SHP77 treated with DMSO at 0.1 percent for 48 hours (cell line): ENCODE results near the gene STK32A.

Experiments used
- DNase-seq: peaks from one replicate; lab custom pipeline; 2025; lab: John Stamatoyannopoulos, UW

The STK32A gene

GRCh38 chr5:147259837-147260236 is 25.0 kb downstream of the STK32A start:
- DNase-seq: no peak

GRCh38 chr5:147267082-147267832 is 32.4 kb downstream of the STK32A start:
- DNase-seq: no peak

- DNase-seq: no peak
Measured at GRCh38 chr5:147276497-147276896, 41.7 kb downstream of the STK32A start.

GRCh38 chr5:147286296-147286695 is 51.5 kb downstream of the STK32A start:
- DNase-seq: no peak

- no peak for DNase-seq
Measured at GRCh38 chr5:147287110-147287509, 52.3 kb downstream of the STK32A start.

GRCh38 chr5:147290261-147290660 is 55.4 kb downstream of the STK32A start:
- DNase-seq: peak; percentile 79

GRCh38 chr5:147303251-147303650 is 68.4 kb downstream of the STK32A start:
- DNase-seq: no peak

- no peak for DNase-seq
Measured at GRCh38 chr5:147303976-147304375, 69.2 kb downstream of the STK32A start.

- DNase-seq: no peak
Measured at GRCh38 chr5:147305147-147305546, 70.3 kb downstream of the STK32A start.

GRCh38 chr5:147306351-147306750 is 71.5 kb downstream of the STK32A start:
- DNase-seq: no peak

- no peak for DNase-seq
Measured at GRCh38 chr5:147307170-147307569, 72.3 kb downstream of the STK32A start.

GRCh38 chr5:147309621-147310020 is 74.8 kb downstream of the STK32A start:
- no peak for DNase-seq

GRCh38 chr5:147310059-147310704 is 75.4 kb downstream of the STK32A start:
- peak; percentile 79 for DNase-seq

- no peak for DNase-seq
Measured at GRCh38 chr5:147317978-147318684, 83.3 kb downstream of the STK32A start.

GRCh38 chr5:147321569-147321968 is 86.7 kb downstream of the STK32A start:
- no peak for DNase-seq

GRCh38 chr5:147327421-147327820 is 92.6 kb downstream of the STK32A start:
- DNase-seq: no peak

- no peak for DNase-seq
Measured at GRCh38 chr5:147327905-147328304, 93.1 kb downstream of the STK32A start.

- no peak for DNase-seq
Measured at GRCh38 chr5:147332658-147333057, 97.8 kb downstream of the STK32A start.

- no peak for DNase-seq
Measured at GRCh38 chr5:147336876-147337275, 102.0 kb downstream of the STK32A start.

- DNase-seq: no peak
Measured at GRCh38 chr5:147339313-147339712, 104.5 kb downstream of the STK32A start.

- no peak for DNase-seq
Measured at GRCh38 chr5:147340941-147341340, 106.1 kb downstream of the STK32A start.

GRCh38 chr5:147341345-147341744 is 106.5 kb downstream of the STK32A start:
- DNase-seq: no peak

GRCh38 chr5:147344861-147345260 is 110.0 kb downstream of the STK32A start:
- no peak for DNase-seq
